T-helper 17 cell (primary cell): ENCODE results near the gene APIP. TPM values are rescaled to one million over a fixed set of nuclear protein-coding genes. Genes with fewer than 3 reads are reported as not detected.

Source experiments
- ATAC-seq: fragments of 150-1000 bp; cut with Tn5 transposase; 2 replicates; pipeline ENCODE4 v1.10.0; 2021; ENCODE audit warnings: mild to moderate bottlenecking, moderate library complexity
- DNase-seq, 3 donors: peaks; one replicate each; pipeline versions ENCODE4 v3.0.0 to v3.0.0-alpha.2; 2020 to 2021
- H3K9me3 ChIP-seq: one replicate; pipeline ENCODE4 v1.7.0; 2013; ENCODE audit warnings: low read length, mild to moderate bottlenecking; ENCODE audit not compliant: control insufficient read depth, poor library complexity, severe bottlenecking
- H3K27ac Mint-ChIP-seq: one replicate; pipeline ENCODE4 v1.8.0; 2022; ENCODE audit warnings: mild to moderate bottlenecking, moderate library complexity, mixed read lengths
- H3K27me3 Mint-ChIP-seq: one replicate; pipeline ENCODE4 v1.8.0; 2022; ENCODE audit warnings: mixed read lengths
- H3K36me3 Mint-ChIP-seq: one replicate; pipeline ENCODE4 v1.8.0; 2022; ENCODE audit warnings: low read depth, mixed read lengths
- H3K4me1 Mint-ChIP-seq: one replicate; pipeline ENCODE4 v1.8.0; 2022; ENCODE audit warnings: mild to moderate bottlenecking, mixed read lengths
- H3K4me3 Mint-ChIP-seq: one replicate; pipeline ENCODE4 v1.8.0; 2022; ENCODE audit warnings: mild to moderate bottlenecking, moderate library complexity, mixed read lengths
- total RNA-seq, 4 donors: library from RNA in 2 of 4; stranded (reverse) in 2 of 4; gene quantifications; one replicate each; pipeline ENCODE4 v1.2.3 and lab custom pipeline; 2022 to 2026

The APIP gene
- total RNA-seq, 2 donors from 2014 or later: 6.4 to 8.4 TPM

GRCh38 chr11:34890812-34891211, 25.4 kb downstream of the APIP start:
- H3K4me3 Mint-ChIP-seq: no peak overlapping the region
- H3K36me3 Mint-ChIP-seq: peaks cover 4% of the 10 kb centered on the region
- no peak for ATAC-seq
- H3K9me3 ChIP-seq: no peaks in the 10 kb centered on the region
- no peak overlapping the region for H3K27ac Mint-ChIP-seq
- H3K4me1 Mint-ChIP-seq: peaks cover 2% of the 10 kb centered on the region
- no peaks in the 10 kb centered on the region for H3K27me3 Mint-ChIP-seq
- DNase-seq: no peak

GRCh38 chr11:34890089-34890488, 26.1 kb downstream of the APIP start:
- no peak overlapping the region for H3K27ac Mint-ChIP-seq
- no peaks in the 10 kb centered on the region for H3K27me3 Mint-ChIP-seq
- H3K4me3 Mint-ChIP-seq: no peak overlapping the region
- no peak for DNase-seq
- ATAC-seq: no peak
- H3K36me3 Mint-ChIP-seq: peaks cover 4% of the 10 kb centered on the region
- H3K9me3 ChIP-seq: no peaks in the 10 kb centered on the region
- H3K4me1 Mint-ChIP-seq: peaks cover 2% of the 10 kb centered on the region

GRCh38 chr11:34887260-34887659, 28.9 kb downstream of the APIP start:
- Mint-ChIP-seq H3K27me3 (no peaks in the 10 kb centered on the region), H3K4me1 (peaks cover 2% of the 10 kb centered on the region), H3K36me3 (peaks cover 8% of the 10 kb centered on the region), H3K27ac (no peak overlapping the region), H3K4me3 (no peak overlapping the region)
- ATAC-seq: no peak
- H3K9me3 ChIP-seq: no peaks in the 10 kb centered on the region
- DNase-seq: no peak

GRCh38 chr11:34886609-34887008, 29.6 kb downstream of the APIP start:
- ATAC-seq: no peak
- no peak overlapping the region for H3K27ac Mint-ChIP-seq
- H3K4me1 Mint-ChIP-seq: peaks cover 2% of the 10 kb centered on the region
- H3K36me3 Mint-ChIP-seq: peaks cover 8% of the 10 kb centered on the region
- no peak for DNase-seq
- no peak overlapping the region for H3K4me3 Mint-ChIP-seq
- no peaks in the 10 kb centered on the region for H3K27me3 Mint-ChIP-seq
- no peaks in the 10 kb centered on the region for H3K9me3 ChIP-seq

- H3K9me3 ChIP-seq: no peaks in the 10 kb centered on the region
- Mint-ChIP-seq H3K27me3 (no peaks in the 10 kb centered on the region), H3K4me3 (no peak overlapping the region), H3K36me3 (peaks cover 5% of the 10 kb centered on the region), H3K4me1 (peaks cover under 1% of the 10 kb centered on the region), H3K27ac (no peak overlapping the region)
- DNase-seq (no peak), ATAC-seq (no peak)
Observed at GRCh38 chr11:34881900-34882299, 34.3 kb downstream of the APIP start.

- no peaks in the 10 kb centered on the region for H3K9me3 ChIP-seq
- no peak overlapping the region for H3K4me3 Mint-ChIP-seq
- H3K27me3 Mint-ChIP-seq: no peaks in the 10 kb centered on the region
- no peak overlapping the region for H3K27ac Mint-ChIP-seq
- no peaks in the 10 kb centered on the region for H3K4me1 Mint-ChIP-seq
- H3K36me3 Mint-ChIP-seq: peaks cover 4% of the 10 kb centered on the region
- ATAC-seq: no peak
- no peak for DNase-seq
Observed at GRCh38 chr11:34877375-34877975, 38.7 kb downstream of the APIP start.

GRCh38 chr11:34874202-34874601, 42.0 kb downstream of the APIP start:
- DNase-seq: no peak
- Mint-ChIP-seq H3K4me3 (no peak overlapping the region), H3K27ac (peak overlapping the region; percentile 54), H3K4me1 (no peaks in the 10 kb centered on the region), H3K36me3 (peaks cover 4% of the 10 kb centered on the region), H3K27me3 (no peaks in the 10 kb centered on the region)
- no peaks in the 10 kb centered on the region for H3K9me3 ChIP-seq
- no peak for ATAC-seq

GRCh38 chr11:34870548-34871196, 45.5 kb downstream of the APIP start:
- H3K4me1 Mint-ChIP-seq: no peaks in the 10 kb centered on the region
- ATAC-seq: no peak
- DNase-seq: no peak
- H3K27ac Mint-ChIP-seq: no peak overlapping the region
- no peaks in the 10 kb centered on the region for H3K27me3 Mint-ChIP-seq
- peaks cover 4% of the 10 kb centered on the region for H3K36me3 Mint-ChIP-seq
- no peak overlapping the region for H3K4me3 Mint-ChIP-seq
- no peaks in the 10 kb centered on the region for H3K9me3 ChIP-seq

GRCh38 chr11:34869425-34869824, 46.8 kb downstream of the APIP start:
- H3K27me3 Mint-ChIP-seq: no peaks in the 10 kb centered on the region
- H3K27ac Mint-ChIP-seq: no peak overlapping the region

GRCh38 chr11:34866375-34866774, 49.8 kb downstream of the APIP start:
- Mint-ChIP-seq H3K27me3 (no peaks in the 10 kb centered on the region), H3K27ac (no peak overlapping the region), H3K4me1 (no peaks in the 10 kb centered on the region)

More at GRCh38 chr11:34869425-34869824, 46.8 kb downstream of the APIP start:
- H3K4me1 Mint-ChIP-seq: no peaks in the 10 kb centered on the region
- H3K9me3 ChIP-seq: no peaks in the 10 kb centered on the region
- no peak for DNase-seq
- peaks cover 4% of the 10 kb centered on the region for H3K36me3 Mint-ChIP-seq
- no peak for ATAC-seq
- H3K4me3 Mint-ChIP-seq: no peak overlapping the region

DNA sequence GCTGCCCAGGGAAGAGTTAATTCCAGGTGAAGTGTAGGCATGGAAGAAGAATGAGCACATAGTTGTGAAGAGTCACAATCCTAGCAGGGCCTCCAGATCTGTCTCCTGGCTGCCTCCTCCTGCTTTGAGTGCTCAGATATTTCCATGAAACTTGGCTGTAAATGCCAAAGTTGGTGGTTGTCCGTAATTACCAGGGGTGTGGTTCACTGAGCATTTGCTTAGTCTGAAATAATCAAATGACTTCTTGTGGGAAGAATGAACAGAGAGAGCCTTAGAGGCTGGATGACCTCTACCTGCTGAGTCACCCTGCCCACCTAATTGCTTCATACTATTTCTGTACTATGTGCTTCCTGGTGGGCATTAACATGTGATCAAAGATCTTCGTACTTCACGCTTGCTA, 50.9 kb downstream of the APIP start:
- no peak overlapping the region for H3K27ac Mint-ChIP-seq
- ATAC-seq (no peak), DNase-seq (no peak)
- no peaks in the 10 kb centered on the region for H3K36me3 Mint-ChIP-seq
- no peaks in the 10 kb centered on the region for H3K9me3 ChIP-seq
- H3K27me3 Mint-ChIP-seq: no peaks in the 10 kb centered on the region
- no peak overlapping the region for H3K4me3 Mint-ChIP-seq
- no peaks in the 10 kb centered on the region for H3K4me1 Mint-ChIP-seq

More at GRCh38 chr11:34866375-34866774, 49.8 kb downstream of the APIP start:
- DNase-seq (no peak), ATAC-seq (no peak)
- Mint-ChIP-seq H3K4me3 (no peak overlapping the region), H3K36me3 (no peaks in the 10 kb centered on the region)
- no peaks in the 10 kb centered on the region for H3K9me3 ChIP-seq

- Mint-ChIP-seq H3K36me3 (no peaks in the 10 kb centered on the region), H3K27ac (no peak overlapping the region), H3K4me1 (no peaks in the 10 kb centered on the region), H3K4me3 (no peak overlapping the region), H3K27me3 (no peaks in the 10 kb centered on the region)
- DNase-seq (no peak), ATAC-seq (no peak)
- H3K9me3 ChIP-seq: no peaks in the 10 kb centered on the region
Observed at GRCh38 chr11:34864424-34864823, 51.8 kb downstream of the APIP start.

DNA sequence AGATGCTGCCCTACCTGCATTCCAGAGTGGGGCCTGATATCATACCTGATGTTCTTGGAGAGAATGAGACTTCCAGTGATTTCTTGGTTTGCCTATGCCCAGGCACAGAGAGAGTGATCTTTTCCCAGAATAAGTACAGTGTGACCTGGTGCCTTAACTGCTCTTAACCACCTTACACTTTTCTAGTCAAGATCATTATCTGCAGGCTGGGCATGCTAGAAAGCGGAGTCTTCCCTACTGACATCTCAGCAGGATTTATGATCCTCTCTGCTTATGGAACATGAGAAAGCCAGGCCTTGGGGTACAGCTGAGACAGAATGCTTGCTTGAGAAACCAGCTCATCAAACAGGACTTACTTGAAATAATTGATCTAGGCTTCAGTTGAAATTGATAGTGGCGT, 53.1 kb downstream of the APIP start:
- no peaks in the 10 kb centered on the region for H3K9me3 ChIP-seq
- Mint-ChIP-seq H3K27me3 (no peaks in the 10 kb centered on the region), H3K36me3 (no peaks in the 10 kb centered on the region), H3K4me3 (no peak overlapping the region), H3K4me1 (no peaks in the 10 kb centered on the region), H3K27ac (no peak overlapping the region)
- no peak for DNase-seq
- ATAC-seq: no peak

- no peaks in the 10 kb centered on the region for H3K9me3 ChIP-seq
- Mint-ChIP-seq H3K27me3 (no peaks in the 10 kb centered on the region), H3K4me3 (no peak overlapping the region), H3K36me3 (peaks cover 4% of the 10 kb centered on the region), H3K4me1 (no peaks in the 10 kb centered on the region), H3K27ac (no peak overlapping the region)
- ATAC-seq: no peak
- DNase-seq: no peak
Observed at GRCh38 chr11:34860518-34860917, 55.7 kb downstream of the APIP start.
